HG02885 (cell line): ENCODE data around the gene KRTAP12-3.
"Not testable (repeated sequence)": the region's sequence is repeated elsewhere in the genome, so short reads cannot be mapped to it uniquely, and the experiment has no call there.

Source experiments
- ATAC-seq: cut with Tn5 transposase; IDR thresholded peaks from one replicate; pipeline ENCODE4 v1.9.1; 2021; ENCODE audit warnings: mild to moderate bottlenecking; ENCODE audit not compliant: unreplicated experiment, poor library complexity

KRTAP12-3 gene, protein sequence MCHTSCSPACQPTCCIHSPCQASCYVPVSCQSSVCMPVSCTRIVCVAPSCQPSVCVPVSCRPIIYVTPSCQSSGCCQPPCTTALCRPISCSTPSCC

DNA sequence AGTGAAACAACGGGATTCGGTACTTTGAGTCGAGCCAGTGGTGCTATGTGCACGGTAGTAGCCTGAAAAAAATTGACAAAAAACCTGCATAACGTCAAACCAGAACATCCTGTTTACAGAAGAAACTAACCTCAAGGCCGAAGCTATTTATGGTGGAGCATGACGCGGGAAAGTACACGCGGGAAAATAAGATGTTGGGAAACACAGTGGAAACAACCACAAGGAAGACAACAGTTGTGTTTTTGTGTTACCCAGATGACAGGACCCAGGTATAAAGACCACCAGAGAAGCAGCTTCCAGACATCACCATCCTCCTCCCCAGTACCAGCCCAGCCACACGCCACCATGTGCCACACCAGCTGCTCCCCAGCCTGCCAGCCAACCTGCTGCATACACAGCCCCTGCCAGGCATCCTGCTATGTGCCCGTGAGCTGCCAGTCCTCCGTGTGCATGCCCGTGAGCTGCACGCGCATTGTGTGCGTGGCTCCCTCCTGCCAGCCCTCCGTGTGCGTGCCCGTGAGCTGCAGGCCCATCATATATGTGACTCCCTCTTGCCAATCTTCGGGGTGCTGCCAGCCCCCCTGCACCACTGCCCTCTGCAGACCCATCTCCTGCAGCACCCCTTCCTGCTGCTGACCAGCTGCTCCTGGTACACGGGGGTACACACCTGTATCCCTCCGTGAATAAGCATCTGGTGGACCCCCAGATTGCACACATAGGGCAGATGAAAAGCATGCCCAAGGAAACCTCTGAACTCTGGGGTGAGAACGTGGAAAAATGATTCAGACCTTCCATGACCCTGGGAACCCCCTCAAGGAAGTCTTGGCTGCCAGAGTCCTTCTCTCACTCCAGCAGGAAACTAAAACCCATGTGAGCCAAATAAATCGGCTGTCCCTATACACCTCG lies at the start of gene KRTAP12-3:
TSS of gene KRTAP12-3 (plus strand) at position 298 of the 906 bp plus-strand sequence. CDS start at position 346, 48 bp downstream.
- no peak for ATAC-seq

DNA sequence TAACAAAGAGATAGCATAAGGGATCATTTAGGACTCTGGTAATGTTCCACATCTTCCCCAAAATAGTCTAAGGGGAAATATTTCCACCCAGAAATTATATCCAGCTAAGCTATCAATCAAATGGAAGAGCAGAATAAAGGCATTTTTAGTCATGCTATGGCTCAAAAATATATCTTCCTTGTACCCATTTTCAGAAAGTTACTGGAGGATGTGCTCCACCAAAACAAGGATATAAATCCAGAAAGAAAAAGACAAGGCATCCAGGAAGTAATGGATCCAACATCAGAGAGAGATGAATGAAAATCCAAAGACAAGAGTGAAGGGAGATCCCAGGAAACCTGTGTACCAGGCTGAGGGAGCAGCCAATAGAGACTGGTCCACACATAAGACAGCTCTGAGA lies 48.5 kb upstream of the KRTAP12-3 start:
- ATAC-seq: no peak

- ATAC-seq: not testable (repeated sequence)
Observed at GRCh38 chr21:44610157-44610843, 47.4 kb upstream of the KRTAP12-3 start.

DNA sequence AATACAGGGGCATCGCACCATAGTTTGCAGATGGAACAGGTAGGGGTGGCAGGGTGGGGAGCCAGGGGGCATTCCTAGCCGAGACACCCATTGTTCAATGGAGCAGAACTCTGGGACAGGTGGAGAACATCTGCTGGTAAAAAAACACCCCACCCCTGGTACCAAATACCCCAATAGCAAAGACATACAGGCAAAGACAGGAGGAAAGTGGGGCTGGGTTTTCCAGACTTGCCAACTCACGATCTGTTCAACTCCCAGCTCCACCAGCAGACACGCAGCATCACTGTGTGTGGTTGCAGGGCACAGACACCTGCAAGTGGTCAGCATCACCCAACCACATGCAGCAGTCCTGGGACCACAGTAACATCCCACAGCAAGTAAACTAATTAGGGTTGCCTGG lies 46.2 kb upstream of the KRTAP12-3 start:
- no peak for ATAC-seq

GRCh38 chr21:44612029-44612486 lies 45.7 kb upstream of the KRTAP12-3 start, which contains the start of gene KRTAP10-8:
KRTAP10-8 (plus strand) TSS chr21:44612079; CDS start chr21:44612101, 22 bp downstream.
- no peak for ATAC-seq

DNA sequence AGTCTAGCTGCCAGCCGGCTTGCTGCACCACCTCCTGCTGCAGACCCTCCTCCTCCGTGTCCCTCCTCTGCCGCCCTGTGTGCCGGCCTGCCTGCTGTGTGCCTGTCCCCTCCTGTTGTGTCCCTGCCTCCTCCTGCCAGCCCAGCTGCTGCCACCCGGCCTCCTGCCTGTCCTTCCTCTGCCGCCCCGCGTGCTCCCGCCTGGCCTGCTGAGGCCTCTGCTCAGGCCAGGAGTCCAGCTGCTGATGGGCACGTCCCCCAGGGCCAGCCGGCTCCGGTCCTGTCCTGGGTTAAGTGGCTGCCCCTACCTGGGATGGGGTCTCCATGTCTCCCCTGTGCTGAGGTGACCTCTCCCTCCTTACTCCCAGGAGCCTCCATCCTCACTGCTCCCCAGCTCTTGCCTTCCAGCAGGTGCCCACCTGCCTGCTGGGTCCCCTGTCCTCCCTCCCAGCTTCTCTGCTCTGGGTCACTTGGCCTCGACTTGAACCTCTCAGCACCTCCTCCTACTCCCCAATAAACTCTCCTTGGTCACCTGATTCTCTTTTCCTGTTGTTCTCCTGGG lies 45.0 kb upstream of the KRTAP12-3 start:
- ATAC-seq: no peak

DNA sequence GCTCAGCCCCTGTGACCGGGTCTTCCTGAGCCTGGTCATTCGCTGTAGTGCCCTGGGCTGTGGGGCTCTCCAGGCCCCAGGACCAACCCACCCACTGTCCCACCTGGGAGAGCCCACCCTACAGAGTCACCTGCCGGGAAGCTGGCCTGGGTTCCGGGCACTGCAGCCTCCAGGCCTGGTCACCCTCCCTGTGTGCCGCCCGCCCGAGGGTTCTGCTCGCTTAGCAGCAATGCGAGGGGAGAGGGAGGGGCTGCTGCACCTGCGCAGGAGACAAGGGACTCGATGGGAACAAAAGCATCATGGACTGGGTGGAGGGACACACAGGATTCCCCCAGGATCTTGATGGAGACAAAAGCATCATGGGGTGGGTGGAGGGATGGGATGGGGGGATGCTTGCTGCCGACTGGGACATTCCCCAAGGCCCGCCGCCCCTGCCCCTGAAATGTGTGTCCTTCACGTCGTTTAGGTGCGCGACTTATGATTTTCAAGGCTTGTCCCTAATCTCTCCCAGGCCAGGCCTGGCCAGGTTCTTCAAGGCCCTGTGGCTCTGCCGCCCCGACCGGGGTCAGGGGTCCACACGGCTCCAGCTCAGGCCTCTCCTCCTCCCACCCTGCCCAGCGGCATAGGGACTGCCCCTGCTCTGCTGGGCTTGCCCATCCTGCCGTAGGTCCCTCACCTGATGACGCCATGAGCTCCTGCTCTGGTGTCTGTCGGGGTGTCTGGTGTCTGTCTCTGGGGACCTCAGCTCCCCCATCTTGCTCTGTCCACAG lies 44.2 kb upstream of the KRTAP12-3 start:
- ATAC-seq: no peak

DNA sequence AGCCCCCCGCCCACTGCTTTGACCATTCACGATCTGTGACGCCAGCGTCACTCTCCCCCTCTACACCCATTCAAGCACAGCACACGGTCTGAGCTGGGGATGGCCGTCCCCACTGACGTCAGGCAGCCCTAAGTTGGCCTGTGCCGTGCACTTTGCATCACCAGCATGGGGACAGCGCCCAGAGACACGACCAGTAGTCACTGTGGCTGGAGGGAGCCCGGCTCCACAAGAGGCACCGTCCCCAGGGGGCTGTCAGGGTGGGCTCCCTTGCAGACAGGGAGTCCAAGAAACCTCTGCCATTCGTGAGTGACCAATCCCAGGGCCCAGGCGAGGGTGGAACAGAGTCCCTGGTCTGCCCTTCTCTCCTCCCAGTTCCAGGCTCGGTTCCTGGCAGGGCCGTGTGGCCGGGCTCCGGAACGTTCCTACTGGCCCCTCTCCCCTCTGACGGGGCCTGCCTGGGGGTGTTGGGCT lies 43.5 kb upstream of the KRTAP12-3 start:
- no peak for ATAC-seq

DNA sequence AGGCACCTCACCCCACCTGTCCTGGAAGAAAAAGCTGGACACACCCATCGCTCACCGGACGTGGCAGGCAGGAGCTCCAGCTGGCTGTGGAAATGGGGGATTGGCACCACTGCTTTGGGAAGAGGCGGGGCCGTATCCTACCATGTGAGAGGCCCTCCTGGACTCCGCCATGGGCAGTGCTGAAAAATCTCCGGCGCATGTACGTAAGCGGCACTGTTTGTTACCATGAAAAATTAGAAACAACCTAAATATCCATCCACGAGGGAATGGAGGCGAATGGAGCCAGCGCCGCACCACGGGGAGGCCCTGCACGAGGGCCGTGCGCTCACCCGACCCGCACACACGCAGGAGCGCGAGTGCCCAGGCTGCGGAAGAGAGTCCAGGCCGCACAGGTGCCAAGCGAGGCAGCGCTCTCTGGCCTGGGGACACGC lies 42.8 kb upstream of the KRTAP12-3 start:
- ATAC-seq: no peak

GRCh38 chr21:44615466-44615865 lies 42.3 kb upstream of the KRTAP12-3 start:
- ATAC-seq: no peak

DNA sequence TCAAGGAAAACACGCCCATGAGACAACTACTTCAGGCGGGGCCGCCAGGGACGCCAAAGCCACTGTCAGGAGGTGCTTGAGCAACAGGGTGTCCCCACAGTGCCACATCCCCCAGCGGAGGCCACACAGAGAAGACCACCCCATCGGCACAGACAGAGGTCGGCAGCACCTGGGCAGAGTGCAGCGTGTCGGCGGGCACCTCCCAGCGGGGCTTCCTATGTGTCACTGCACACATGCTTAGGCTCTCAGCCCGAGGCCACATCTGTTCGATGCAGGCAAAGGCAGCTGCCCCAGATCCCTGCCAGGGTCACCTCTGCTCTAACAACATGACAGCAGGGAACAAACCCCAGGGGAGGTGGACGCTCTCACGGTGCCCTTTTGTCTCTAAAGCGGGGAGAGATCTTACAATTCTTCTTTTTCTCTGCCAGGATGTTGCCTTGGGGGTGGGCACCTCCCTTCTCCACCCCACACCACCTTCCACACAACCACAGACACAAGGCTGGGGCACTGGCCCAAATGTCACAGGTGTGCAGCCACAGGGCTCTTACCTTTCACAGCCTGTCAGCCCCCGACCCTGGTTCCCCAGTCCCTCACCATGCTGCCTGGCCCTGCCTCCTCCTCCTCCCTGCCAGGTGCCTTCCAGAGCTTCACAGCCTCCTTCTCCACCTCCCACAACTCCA lies 41.7 kb upstream of the KRTAP12-3 start:
- no peak for ATAC-seq

GRCh38 chr21:44616591-44616926 lies 41.2 kb upstream of the KRTAP12-3 start:
- ATAC-seq: no peak

DNA sequence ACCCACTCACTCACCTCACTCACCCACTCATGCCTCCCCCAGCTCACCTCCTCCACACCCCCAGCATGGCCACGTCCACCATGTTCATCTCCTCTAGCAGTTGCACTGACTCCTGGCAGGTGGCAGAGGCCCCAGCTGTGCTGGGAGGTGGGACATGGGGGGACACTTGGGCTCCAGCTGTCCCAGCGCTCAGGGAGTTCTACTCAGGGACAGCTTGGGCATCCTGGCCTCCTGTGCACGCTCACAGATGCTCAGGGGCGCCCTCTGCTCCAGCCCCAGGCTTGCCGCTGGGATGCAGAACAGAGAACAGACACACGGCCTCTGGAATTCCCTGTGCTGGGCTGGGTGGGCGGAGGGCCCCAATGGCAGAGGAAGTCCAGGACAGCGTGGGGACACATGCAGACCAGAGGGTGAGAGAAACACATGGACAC lies 40.6 kb upstream of the KRTAP12-3 start:
- no peak for ATAC-seq

DNA sequence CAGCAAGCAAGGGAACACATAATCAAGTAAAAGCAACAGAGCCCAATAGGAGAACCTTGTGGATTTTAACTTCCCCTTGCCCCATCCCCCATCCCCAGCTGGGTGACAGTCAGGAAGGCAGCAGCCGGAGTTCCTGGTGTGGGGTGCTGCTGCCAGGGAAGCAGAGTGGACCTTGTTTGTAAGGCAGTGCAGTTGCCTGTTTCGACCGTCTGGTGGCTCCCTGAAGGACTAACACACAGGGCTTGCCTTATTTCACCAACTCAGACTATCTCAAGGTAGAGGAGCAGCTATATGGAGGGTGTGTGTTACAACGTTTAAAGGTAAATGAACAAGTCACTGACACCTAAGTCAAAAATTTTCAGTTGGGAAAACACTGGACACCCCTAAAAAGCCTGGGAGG lies 39.2 kb upstream of the KRTAP12-3 start:
- no peak for ATAC-seq

DNA sequence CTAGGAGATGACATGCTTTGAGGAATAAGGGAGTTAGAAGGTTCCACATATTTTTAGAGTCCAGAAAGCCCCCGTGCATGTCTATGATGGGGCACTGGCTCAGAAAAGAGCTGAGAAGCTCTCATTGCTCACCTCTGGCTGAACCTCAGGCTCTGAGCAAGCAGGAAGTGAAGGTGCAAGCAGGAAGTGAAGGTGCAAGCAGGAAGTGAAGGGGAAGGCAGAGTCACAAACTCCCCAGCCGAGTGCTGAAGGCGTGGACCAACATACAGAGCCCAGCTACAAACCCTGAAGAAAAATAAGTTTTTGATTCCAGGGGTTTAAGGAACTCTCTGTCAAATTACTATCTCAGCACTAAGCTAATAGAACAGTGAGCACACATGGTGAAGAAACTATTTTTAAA lies 38.8 kb upstream of the KRTAP12-3 start:
- no peak for ATAC-seq

GRCh38 chr21:44619886-44620285 lies 37.8 kb upstream of the KRTAP12-3 start:
- no peak for ATAC-seq

- no peak for ATAC-seq
Observed at GRCh38 chr21:44623575-44623974, 34.2 kb upstream of the KRTAP12-3 start.

GRCh38 chr21:44625756-44626155 lies 32.0 kb upstream of the KRTAP12-3 start:
- ATAC-seq: no peak

DNA sequence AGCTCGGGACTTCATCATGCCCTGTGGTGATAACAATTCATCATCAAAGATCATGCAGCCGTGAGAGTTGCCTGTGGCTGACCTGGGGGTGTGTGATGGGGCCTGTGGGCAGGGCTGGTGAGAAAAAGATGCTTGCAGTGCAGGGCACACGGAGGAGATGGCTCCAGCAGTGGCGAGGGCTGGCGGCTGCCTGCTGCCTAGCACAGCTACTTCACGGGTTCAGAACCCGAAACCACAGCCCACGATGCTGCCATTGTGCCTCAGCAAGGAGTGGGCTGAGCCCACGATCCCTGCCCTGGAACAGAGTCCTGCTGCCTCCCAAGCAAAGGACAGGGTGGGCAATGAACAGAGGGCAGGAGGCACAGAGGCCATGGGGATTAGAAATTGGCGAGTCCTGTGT lies 31.5 kb upstream of the KRTAP12-3 start:
- ATAC-seq: no peak
